GM18505 (cell line): ENCODE results near the gene AKNA.
"Not testable (repeated sequence)": the region's sequence is repeated elsewhere in the genome, so short reads cannot be mapped to it uniquely, and the experiment has no call there.

Experiments
- ATAC-seq: cut with Tn5 transposase; IDR thresholded peaks from one replicate; pipeline ENCODE4 v1.9.1; 2021; ENCODE audit not compliant: unreplicated experiment
- POLR2A ChIP-seq: IDR thresholded peaks from 4 replicates; pipeline ENCODE4 v1.6.1; 2011; ENCODE audit warnings: borderline replicate concordance; ENCODE audit not compliant: insufficient read depth, insufficient read length; ENCODE audit errors: extremely low read depth

AKNA gene

DNA sequence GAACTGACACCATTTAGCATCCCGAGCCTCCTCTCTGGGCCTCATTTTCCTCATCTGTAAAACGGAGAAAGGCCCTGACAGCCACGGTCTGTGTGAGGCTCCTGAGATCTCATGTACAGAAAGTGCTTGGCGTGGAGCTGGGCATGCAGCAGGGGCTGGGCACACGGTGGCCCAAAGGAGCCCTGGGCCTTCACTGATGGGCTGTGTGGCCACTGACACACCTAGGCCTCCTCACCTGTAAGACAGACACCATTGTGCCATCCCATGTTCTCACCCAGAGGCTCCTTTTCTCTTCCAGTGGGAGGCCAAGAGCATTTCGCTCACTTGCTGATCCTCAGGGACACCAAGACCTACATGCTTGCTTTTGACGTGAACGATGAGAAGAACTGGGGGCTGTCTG lies 63.3 kb downstream of the AKNA start:
- TF ChIP-seq POLR2A: no peak
- ATAC-seq: no peak

GRCh38 chr9:114323849-114324248 lies 63.9 kb downstream of the AKNA start:
- ATAC-seq: not testable (repeated sequence)

- not testable (repeated sequence) for ATAC-seq
Measured at GRCh38 chr9:114322831-114323531, 64.8 kb downstream of the AKNA start, which contains the start of gene ORM1. Gene ORM1 (plus strand): TSS chr9:114323098. CDS start chr9:114323134, 36 bp downstream.

GRCh38 chr9:114322160-114322818 lies 65.5 kb downstream of the AKNA start:
- ATAC-seq: not testable (repeated sequence)

DNA sequence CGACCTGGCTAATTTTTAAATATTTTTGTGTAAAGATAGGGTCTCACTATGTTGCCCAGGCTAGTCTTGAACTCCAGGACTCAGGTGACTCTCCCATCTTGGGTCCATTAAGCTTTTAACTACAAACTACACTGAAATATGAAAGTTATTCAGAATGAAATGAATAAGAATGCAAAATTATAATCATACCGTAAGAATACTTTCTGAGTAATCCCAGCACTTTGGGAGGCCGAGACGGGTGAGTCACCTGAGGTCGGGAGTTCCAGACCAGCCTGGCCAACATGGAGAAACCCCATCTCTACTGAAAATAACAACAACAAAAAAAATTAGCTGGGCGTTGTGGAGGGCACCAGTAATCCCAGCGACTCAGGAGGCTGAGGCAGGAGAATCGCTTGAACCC lies 66.0 kb downstream of the AKNA start:
- TF ChIP-seq POLR2A: no peak
- ATAC-seq: no peak

GRCh38 chr9:114320710-114321109 lies 67.1 kb downstream of the AKNA start:
- ATAC-seq: not testable (repeated sequence)

DNA sequence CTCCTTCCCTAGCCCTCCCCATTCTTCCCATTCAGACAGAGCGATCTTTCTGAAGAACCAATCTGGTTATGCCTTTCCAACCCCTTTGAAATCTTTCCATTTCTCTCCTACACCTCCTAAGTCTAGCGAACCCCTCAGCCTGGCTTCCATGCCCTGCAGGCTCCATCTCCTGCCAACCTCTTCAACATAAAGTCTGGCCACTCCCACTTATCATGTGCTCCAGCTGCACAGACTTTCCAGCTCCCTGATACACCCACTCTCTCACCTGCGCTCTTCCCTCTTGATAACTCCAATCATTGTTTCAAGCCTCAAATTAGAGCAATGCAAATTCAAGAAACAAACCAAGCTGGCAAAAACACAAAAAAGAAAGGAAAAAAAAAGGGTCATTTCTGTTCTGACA lies 68.6 kb downstream of the AKNA start:
- no peak for TF ChIP-seq POLR2A
- no peak for ATAC-seq

GRCh38 chr9:114318416-114318815 lies 69.4 kb downstream of the AKNA start:
- ATAC-seq: no peak
- no peak for TF ChIP-seq POLR2A

GRCh38 chr9:114317665-114318357 lies 70.0 kb downstream of the AKNA start:
- no peak for ATAC-seq
- TF ChIP-seq POLR2A: no peak

DNA sequence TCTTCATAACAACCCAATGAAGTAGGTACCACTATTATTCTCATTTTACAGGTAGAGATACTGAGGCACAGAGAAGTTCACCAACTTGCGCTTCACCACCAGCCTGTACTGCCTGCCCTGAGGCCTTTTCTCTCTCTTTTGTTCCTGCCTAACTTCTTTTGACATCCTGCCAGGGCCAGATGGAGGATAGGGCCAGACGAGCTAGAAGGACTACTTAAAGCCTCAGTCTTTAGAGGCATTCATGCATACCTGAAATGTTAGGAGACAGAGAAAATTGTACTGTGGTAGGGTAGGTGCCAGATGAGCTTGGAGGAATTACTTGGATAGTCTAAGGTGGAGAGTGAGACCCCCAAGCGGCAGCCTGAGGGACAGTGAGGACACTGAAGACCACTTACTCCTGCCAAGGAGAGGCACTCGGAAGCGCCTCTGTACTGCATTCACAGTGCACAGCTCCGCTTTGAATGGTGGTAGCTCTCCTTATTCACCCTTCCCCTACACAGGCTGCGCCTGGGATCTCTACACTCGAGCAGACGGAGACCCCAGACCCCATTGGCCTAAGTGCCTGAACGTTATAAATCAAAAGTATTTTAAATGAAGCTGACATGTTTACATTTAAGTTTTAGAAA lies 71.1 kb downstream of the AKNA start:
- ATAC-seq: no peak
- TF ChIP-seq POLR2A: no peak

- ATAC-seq: no peak
- no peak for TF ChIP-seq POLR2A
Measured at GRCh38 chr9:114315723-114316363, 71.9 kb downstream of the AKNA start.

GRCh38 chr9:114314881-114315722 lies 72.7 kb downstream of the AKNA start:
- no peak for ATAC-seq

DNA sequence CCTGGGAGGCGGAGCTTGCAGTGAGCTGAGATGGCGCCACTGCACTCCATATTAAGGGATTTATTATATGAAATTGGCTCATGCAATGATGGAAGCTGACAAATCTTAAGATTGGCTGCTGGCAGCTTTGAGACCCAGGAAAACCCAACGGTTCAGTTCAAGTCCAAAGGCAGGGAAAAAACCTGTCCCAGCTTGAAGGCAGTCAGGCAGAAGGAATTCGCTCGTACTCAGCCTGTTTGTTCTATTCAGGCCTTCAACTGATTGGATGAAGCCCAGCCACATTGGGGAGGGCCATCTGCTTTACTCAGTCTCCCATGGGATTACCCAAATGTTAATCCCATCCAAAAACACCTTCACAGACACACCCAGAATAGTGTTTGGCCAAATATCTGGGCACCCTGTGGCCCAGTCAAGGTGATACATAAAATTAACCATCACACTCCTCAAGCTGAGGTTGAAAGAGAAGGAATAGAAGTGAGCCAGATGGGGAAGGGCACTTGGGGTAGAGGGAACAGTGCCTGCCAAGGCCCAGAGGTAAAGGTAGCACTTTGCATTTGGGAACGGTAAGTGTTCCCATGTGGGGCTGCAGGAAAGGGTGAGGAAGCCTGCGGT lies 73.4 kb downstream of the AKNA start:
- ATAC-seq: no peak
- TF ChIP-seq POLR2A: no peak

More at GRCh38 chr9:114314881-114315722, 72.7 kb downstream of the AKNA start:
- no peak for TF ChIP-seq POLR2A

DNA sequence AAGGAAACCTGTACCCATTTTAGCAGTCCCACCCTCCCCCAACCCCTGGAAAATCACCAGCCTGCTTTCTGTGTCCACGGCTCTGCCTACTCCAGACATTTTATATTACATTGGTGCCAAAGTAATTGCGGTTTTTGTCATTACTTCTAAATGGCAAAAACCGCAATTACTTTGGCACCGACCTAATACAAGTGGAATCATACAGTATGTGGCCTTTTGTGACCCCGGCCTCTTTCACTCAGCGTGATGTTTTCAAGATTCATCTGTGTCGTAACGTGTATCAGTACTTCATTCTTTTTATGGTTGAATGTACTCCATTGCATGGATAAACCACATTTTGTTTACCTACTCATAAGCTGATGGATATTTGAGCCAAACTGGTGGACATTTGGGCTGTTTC lies 74.6 kb downstream of the AKNA start:
- no peak for ATAC-seq
- no peak for TF ChIP-seq POLR2A
